K562 (cell line): Measurements from ENCODE around the gene ATF5. TPM values are rescaled to one million over a fixed set of nuclear protein-coding genes. Genes with fewer than 3 reads are reported as not detected.

ENCODE experiments used
- BRF1 ChIP-seq: IDR thresholded peaks from 3 replicates; pipeline ENCODE4 v1.6.1; 2011; ENCODE audit warnings: borderline replicate concordance, mild to moderate bottlenecking; ENCODE audit not compliant: insufficient read length; ENCODE audit errors: extremely low read depth
- CSDE1 ChIP-seq, 2 experiments: fragments of 450-650 bp; IDR thresholded peaks; 2 replicates each; pipeline ENCODE4 v1.6.1; 2016; ENCODE audit warnings: mild to moderate bottlenecking in 1 of 2
- EZH2 ChIP-seq: IDR thresholded peaks from 2 replicates; pipeline ENCODE4 v1.6.1; 2012; ENCODE audit warnings: low read depth, mild to moderate bottlenecking, inconsistent platforms, low read length, borderline replicate concordance
- FOXA3 ChIP-seq, 2 experiments: fragments of 450-650 bp in 1 of 2; sonication (generic) in 1 of 2; formaldehyde crosslinking; IDR thresholded peaks in 1 of 2; conservative IDR thresholded peaks in 1 of 2; 2 replicates each; pipeline versions ENCODE4 v1.4.0 to v1.8.0; 2020 to 2022; ENCODE audit warnings: mild to moderate bottlenecking in 2 of 2, missing genetic modification reagents in 1 of 2
- HDGF ChIP-seq: fragments of 450-650 bp; IDR thresholded peaks from 2 replicates; pipeline ENCODE4 v1.6.1; 2016
- HNRNPLL ChIP-seq: fragments of 200-400 bp; formaldehyde crosslinking; IDR thresholded peaks from 2 replicates; pipeline ENCODE4 v1.6.1; 2017; ENCODE audit warnings: low read length, low read depth, mild to moderate bottlenecking; ENCODE audit not compliant: poor library complexity, severe bottlenecking
- MTA1 ChIP-seq: fragments of 450-650 bp; IDR thresholded peaks from 2 replicates; pipeline ENCODE4 v1.6.1; 2017; ENCODE audit warnings: borderline replicate concordance
- NFYB ChIP-seq: IDR thresholded peaks from 2 replicates; pipeline ENCODE4 v1.6.1; 2011; ENCODE audit warnings: mild to moderate bottlenecking, moderate library complexity; ENCODE audit not compliant: insufficient read length; ENCODE audit errors: extremely low read depth
- PHF20 ChIP-seq: fragments of 450-650 bp; IDR thresholded peaks from 2 replicates; pipeline ENCODE4 v1.6.1; 2018; ENCODE audit not compliant: partially characterized antibody
- PHTF2 ChIP-seq: fragments of 250-450 bp; sonication (Bioruptor Pico); IDR thresholded peaks from 2 replicates; pipeline ENCODE4 v1.5.0; 2021; ENCODE audit warnings: mild to moderate bottlenecking
- SREBF2 ChIP-seq: sonication (generic); formaldehyde crosslinking; IDR thresholded peaks from 2 replicates; pipeline ENCODE4 v1.4.0; 2020; ENCODE audit warnings: mild to moderate bottlenecking, missing genetic modification reagents
- TEAD2 ChIP-seq: fragments of 450-650 bp; IDR thresholded peaks from 2 replicates; pipeline ENCODE4 v1.6.1; 2016; ENCODE audit warnings: missing genetic modification characterization, control low read depth, missing compliant biosample characterization
- ZNF184 ChIP-seq: sonication (generic); formaldehyde crosslinking; IDR thresholded peaks from 2 replicates; pipeline ENCODE4 v1.5.0; 2020; ENCODE audit warnings: missing genetic modification reagents
- ZNF507 ChIP-seq: conservative IDR thresholded peaks from 2 replicates; pipeline ENCODE4 v1.6.1; 2017; ENCODE audit warnings: missing genetic modification characterization, missing compliant biosample characterization
- polyA plus RNA-seq, 8 experiments: library from polyadenylated mRNA; depleted of rRNA in 4 of 8; stranded (reverse) in 5 of 8; unstranded in 3 of 8; fragments of >200 nt; fragmentation: Nextera tagmentation in 2 of 8; fragmentation: Illumina TruSeq in 1 of 8; extraction: Ambion mirVana in 2 of 8; extraction: Trizol in 1 of 8; gene quantifications; 2 replicates each; pipeline versions ENCODE4 v1.2.1 to v1.2.3, GENCODE V29; 2011 to 2014; ENCODE audit warnings: inconsistent platforms in 1 of 8, missing spikeins in 1 of 8
- total RNA-seq, 7 experiments: library from RNA; depleted of rRNA in 6 of 7; stranded (reverse); fragments of >200 nt in 6 of 7; fragmentation: Illumina TruSeq in 2 of 7; extraction: Trizol in 2 of 7; gene quantifications; 2 replicates each; pipeline versions ENCODE4 v1.2.1 to v1.2.3, GENCODE V29; 2011 to 2021; ENCODE audit warnings: low replicate concordance in 1 of 7
- TF ChIP-seq, protein P1 (sequence below): IDR thresholded peaks from 2 replicates; pipeline ENCODE4 v1.6.1; 2011; ENCODE audit warnings: borderline replicate concordance, low read depth, mild to moderate bottlenecking, moderate library complexity, low read length; ENCODE audit not compliant: insufficient read depth, poor library complexity, severe bottlenecking
- TF ChIP-seq, protein P2 (sequence below), 2 experiments: IDR thresholded peaks in 1 of 2; conservative IDR thresholded peaks in 1 of 2; 2 replicates each; pipeline ENCODE4 v1.6.1; 2016; ENCODE audit warnings: low read depth in 2 of 2, mild to moderate bottlenecking in 1 of 2, missing compliant biosample characterization in 1 of 2, missing genetic modification characterization in 1 of 2, moderate library complexity in 1 of 2
- TF ChIP-seq, protein P3 (sequence below): sonication (generic); formaldehyde crosslinking; IDR thresholded peaks from 2 replicates; pipeline ENCODE4 v1.8.1; 2023; ENCODE audit warnings: mild to moderate bottlenecking, missing genetic modification reagents
- TF ChIP-seq, protein P4 (sequence below): sonication (generic); formaldehyde crosslinking; IDR thresholded peaks from 2 replicates; pipeline ENCODE4 v1.8.0; 2022; ENCODE audit warnings: mild to moderate bottlenecking, missing genetic modification reagents

The ATF5 gene
- total and polyA plus RNA-seq, 9 of the 15 experiments (the other 6 are each of a cell fraction or from before 2014, with no cell fraction given), result 3.0 to 57.6 (median 11.1) TPM

DNA sequence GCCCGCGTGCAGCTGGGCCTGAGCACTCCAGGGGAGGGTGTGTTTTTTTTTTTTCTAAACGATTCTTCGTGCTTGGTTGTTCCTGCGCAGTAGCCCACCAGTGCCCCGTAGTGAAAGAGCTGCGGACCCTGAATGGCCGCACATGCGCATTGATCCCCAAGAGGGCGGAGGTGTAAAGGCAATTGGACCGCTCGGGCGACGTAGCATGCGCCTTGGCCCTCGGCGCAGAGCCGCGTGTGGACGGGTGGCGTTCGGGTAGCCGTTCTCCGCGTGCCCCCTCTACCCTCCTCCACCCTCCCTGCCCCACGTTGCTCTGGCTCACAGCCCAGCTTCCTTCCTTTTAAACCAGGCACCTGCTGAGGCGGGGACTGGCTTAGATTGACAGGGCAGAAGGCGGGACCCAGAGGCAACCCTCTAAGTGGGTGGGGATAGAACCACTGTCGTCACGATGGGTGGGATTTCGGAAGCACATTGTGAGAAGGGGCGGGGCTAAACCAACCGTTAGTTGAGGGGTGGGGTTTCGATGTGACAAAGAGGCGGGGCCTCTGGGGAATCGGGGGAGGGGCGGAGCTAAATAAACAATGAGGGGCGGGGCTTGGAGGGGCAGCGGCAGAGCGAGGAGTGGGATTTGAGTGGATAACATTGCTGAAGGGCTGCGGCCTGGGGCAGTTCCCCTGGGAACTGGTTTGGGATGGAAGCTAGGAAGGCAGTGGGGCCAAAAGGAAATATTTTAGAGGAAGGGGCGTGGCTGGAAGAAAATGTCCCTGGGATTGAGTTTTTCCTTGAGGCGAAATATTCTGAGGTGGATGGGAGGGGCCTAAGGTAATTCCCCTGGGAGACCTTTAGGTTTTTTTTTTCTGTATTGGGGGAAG lies 842 bp downstream of the ATF5 start (continued):
- TF ChIP-seq ZNF184 (CRISPR knock-in tag), result no peak
- TF ChIP-seq, protein P1, sequence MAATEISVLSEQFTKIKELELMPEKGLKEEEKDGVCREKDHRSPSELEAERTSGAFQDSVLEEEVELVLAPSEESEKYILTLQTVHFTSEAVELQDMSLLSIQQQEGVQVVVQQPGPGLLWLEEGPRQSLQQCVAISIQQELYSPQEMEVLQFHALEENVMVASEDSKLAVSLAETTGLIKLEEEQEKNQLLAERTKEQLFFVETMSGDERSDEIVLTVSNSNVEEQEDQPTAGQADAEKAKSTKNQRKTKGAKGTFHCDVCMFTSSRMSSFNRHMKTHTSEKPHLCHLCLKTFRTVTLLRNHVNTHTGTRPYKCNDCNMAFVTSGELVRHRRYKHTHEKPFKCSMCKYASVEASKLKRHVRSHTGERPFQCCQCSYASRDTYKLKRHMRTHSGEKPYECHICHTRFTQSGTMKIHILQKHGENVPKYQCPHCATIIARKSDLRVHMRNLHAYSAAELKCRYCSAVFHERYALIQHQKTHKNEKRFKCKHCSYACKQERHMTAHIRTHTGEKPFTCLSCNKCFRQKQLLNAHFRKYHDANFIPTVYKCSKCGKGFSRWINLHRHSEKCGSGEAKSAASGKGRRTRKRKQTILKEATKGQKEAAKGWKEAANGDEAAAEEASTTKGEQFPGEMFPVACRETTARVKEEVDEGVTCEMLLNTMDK, result no peak
- no peak for TF ChIP-seq PHF20
- no peak for TF ChIP-seq NFYB
- no peak for TF ChIP-seq TEAD2 (tag)
- TF ChIP-seq CSDE1 (IDR thresholded peaks at IDR 0.05), result no peak
- no peak for TF ChIP-seq FOXA3 (CRISPR knock-in tag; conservative IDR thresholded peaks at IDR 0.05 in 1 of 2, IDR thresholded peaks at IDR 0.05 in 1 of 2)
- TF ChIP-seq EZH2, result no peak
- no peak for TF ChIP-seq PHTF2
- TF ChIP-seq ZNF507 (tag), result no peak
- peak; percentile 66 for TF ChIP-seq HNRNPLL
- TF ChIP-seq, protein P2, sequence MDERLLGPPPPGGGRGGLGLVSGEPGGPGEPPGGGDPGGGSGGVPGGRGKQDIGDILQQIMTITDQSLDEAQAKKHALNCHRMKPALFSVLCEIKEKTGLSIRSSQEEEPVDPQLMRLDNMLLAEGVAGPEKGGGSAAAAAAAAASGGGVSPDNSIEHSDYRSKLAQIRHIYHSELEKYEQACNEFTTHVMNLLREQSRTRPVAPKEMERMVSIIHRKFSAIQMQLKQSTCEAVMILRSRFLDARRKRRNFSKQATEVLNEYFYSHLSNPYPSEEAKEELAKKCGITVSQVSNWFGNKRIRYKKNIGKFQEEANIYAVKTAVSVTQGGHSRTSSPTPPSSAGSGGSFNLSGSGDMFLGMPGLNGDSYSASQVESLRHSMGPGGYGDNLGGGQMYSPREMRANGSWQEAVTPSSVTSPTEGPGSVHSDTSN (CRISPR knock-in tag; IDR thresholded peaks at IDR 0.05; ENCODE audit: low read depth), result peak; percentile 78
- TF ChIP-seq, protein P2 (tag; conservative IDR thresholded peaks at IDR 0.05; ENCODE audit: low read depth), result peak; percentile 95
- TF ChIP-seq HDGF, result peak; percentile 75; the same call in 1 of the 2 replicates
- no peak for TF ChIP-seq MTA1
- no peak for TF ChIP-seq BRF1
- TF ChIP-seq, protein P3, sequence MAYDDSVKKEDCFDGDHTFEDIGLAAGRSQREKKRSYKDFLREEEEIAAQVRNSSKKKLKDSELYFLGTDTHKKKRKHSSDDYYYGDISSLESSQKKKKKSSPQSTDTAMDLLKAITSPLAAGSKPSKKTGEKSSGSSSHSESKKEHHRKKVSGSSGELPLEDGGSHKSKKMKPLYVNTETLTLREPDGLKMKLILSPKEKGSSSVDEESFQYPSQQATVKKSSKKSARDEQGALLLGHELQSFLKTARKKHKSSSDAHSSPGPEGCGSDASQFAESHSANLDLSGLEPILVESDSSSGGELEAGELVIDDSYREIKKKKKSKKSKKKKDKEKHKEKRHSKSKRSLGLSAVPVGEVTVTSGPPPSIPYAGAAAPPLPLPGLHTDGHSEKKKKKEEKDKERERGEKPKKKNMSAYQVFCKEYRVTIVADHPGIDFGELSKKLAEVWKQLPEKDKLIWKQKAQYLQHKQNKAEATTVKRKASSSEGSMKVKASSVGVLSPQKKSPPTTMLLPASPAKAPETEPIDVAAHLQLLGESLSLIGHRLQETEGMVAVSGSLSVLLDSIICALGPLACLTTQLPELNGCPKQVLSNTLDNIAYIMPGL (CRISPR knock-in tag), result no peak; the same call in 1 of the 2 replicates
- no peak for TF ChIP-seq SREBF2
- TF ChIP-seq, protein P4, sequence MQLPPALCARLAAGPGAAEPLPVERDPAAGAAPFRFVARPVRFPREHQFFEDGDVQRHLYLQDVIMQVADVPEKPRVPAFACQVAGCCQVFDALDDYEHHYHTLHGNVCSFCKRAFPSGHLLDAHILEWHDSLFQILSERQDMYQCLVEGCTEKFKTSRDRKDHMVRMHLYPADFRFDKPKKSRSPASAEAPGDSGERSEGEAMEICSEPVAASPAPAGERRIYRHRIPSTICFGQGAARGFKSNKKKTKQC (CRISPR knock-in tag), result peak; percentile 3; the same call in 1 of the 2 replicates
